Kidney (tissue), 14 donors: ENCODE data around the gene OR10K2. TPM values are rescaled to one million over a fixed set of nuclear protein-coding genes. Genes with fewer than 3 reads are reported as not detected.

Experiments used
- DNase-seq, 5 donors: peaks; one replicate each; pipeline ENCODE4 v3.0.0-alpha.2; 2013 to 2020
- FAIRE-seq: peaks from 2 replicates; lab custom pipeline; 2012; peaks lifted over from hg19 to GRCh38; lab: Jason Lieb, UNC
- H3K27ac ChIP-seq, 2 donors: one replicate each; pipeline ENCODE4 v1.7.0; 2013; ENCODE audit warnings: low read depth in 2 of 2, low read length in 2 of 2, inconsistent platforms in 1 of 2
- H3K27me3 ChIP-seq: one replicate; pipeline ENCODE4 v1.7.1; 2013; ENCODE audit warnings: low read length, inconsistent platforms; ENCODE audit not compliant: control insufficient read depth, insufficient read depth
- H3K36me3 ChIP-seq, 3 donors: one replicate each; pipeline versions ENCODE4 v1.7.0 to v1.7.1; 2013; ENCODE audit warnings: low read length in 3 of 3, control low read depth in 1 of 3, inconsistent platforms in 1 of 3; ENCODE audit not compliant: insufficient read depth in 3 of 3, control insufficient read depth in 2 of 3
- H3K4me1 ChIP-seq, 3 donors: one replicate each; pipeline versions ENCODE4 v1.7.0 to v1.7.1; 2013; ENCODE audit warnings: low read length in 3 of 3, inconsistent platforms in 1 of 3, low read depth in 1 of 3; ENCODE audit not compliant: control insufficient read depth in 2 of 3, insufficient read depth in 2 of 3
- H3K4me3 ChIP-seq, 3 donors: one replicate each; pipeline versions ENCODE4 v1.7.0 to v1.8.1; 2013; ENCODE audit warnings: low read length in 3 of 3, control low read depth in 1 of 3, inconsistent platforms in 1 of 3
- H3K9ac ChIP-seq, 3 donors: one replicate each; pipeline versions ENCODE4 v1.7.0 to v1.7.1; 2013; ENCODE audit warnings: low read length in 3 of 3, control low read depth in 1 of 3, inconsistent platforms in 1 of 3
- H3K9me3 ChIP-seq, 3 donors: one replicate each; pipeline versions ENCODE4 v1.7.0 to v1.7.1; 2013; ENCODE audit warnings: low read length in 3 of 3, control low read depth in 1 of 3, inconsistent platforms in 1 of 3; ENCODE audit not compliant: control insufficient read depth in 2 of 3, insufficient read depth in 1 of 3
- intact Hi-C: fragments of 100-400 bp; cut with DNase I; formaldehyde crosslinking; loops from one replicate; pipeline ENCODE4 v1.11.1; 2022
- polyA plus RNA-seq: library from polyadenylated mRNA; stranded (reverse); fragments of 350-450 nt; fragmentation: Illumina TruSeq; extraction: RNeasy Lipid Tissue Mini Kit (QIAGEN cat#74804); gene quantifications from one replicate; pipeline ENCODE4 v1.2.3, GENCODE V29; 2014; ENCODE audit warnings: low read depth, low replicate concordance; ENCODE audit not compliant: insufficient read depth
- total RNA-seq: library from RNA; stranded (reverse); fragmentation: NEBNext Ultra II Directional; extraction: Animal tissue kit (Norgen Biotek cat#: 25700); gene quantifications from one replicate; pipeline ENCODE4 v1.2.1, GENCODE V29; 2021
- TF ChIP-seq, protein P1 (sequence below): IDR thresholded peaks from 3 replicates; pipeline ENCODE4 v1.5.1; 2012; ENCODE audit warnings: mild to moderate bottlenecking, moderate library complexity, borderline replicate concordance; ENCODE audit not compliant: insufficient read depth; ENCODE audit errors: extremely low read depth
- donor health status: control.
- donor health status: control.
- donor health status: control.
- donor health status: control.
- donor health status: control.
- donor health status: DM: yes; HTN: yes; CAD: no.
- donor health status: Normal renal cell carcinoma (clear cell type).

OR10K2 gene
- total and polyA plus RNA-seq, 2 donors from 2014 or later = not detected

DNA sequence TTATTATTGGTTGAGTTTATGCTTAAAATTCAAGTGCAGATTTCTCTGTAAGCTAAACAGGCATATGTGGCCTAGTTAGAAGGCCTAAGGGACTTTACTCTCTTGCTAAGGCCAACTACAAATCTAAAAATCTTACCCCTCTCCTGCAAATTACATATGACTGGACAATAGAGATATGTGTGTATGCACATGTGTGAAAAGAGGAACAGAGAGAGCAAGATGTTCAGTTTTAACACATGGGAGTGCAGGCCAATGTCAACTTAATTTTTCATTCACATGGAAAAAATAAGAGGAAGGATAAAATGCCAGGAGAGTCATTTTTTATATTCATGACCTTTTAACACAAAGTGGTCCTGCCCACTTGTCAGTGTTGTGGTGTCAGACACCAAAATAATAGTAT, 8.5 kb downstream of the OR10K2 start:
- Histone ChIP-seq H3K27ac (no peak overlapping the region), H3K9me3 (no peaks in the 10 kb centered on the region), H3K36me3 (no peaks in the 10 kb centered on the region), H3K9ac (no peak overlapping the region), H3K4me1 (no peaks in the 10 kb centered on the region), H3K4me3 (no peak overlapping the region), H3K27me3 (no peaks in the 10 kb centered on the region)
- TF ChIP-seq, protein P1, sequence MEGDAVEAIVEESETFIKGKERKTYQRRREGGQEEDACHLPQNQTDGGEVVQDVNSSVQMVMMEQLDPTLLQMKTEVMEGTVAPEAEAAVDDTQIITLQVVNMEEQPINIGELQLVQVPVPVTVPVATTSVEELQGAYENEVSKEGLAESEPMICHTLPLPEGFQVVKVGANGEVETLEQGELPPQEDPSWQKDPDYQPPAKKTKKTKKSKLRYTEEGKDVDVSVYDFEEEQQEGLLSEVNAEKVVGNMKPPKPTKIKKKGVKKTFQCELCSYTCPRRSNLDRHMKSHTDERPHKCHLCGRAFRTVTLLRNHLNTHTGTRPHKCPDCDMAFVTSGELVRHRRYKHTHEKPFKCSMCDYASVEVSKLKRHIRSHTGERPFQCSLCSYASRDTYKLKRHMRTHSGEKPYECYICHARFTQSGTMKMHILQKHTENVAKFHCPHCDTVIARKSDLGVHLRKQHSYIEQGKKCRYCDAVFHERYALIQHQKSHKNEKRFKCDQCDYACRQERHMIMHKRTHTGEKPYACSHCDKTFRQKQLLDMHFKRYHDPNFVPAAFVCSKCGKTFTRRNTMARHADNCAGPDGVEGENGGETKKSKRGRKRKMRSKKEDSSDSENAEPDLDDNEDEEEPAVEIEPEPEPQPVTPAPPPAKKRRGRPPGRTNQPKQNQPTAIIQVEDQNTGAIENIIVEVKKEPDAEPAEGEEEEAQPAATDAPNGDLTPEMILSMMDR = no peak
- intact Hi-C loops = no loop called here
- FAIRE-seq = no peak
- no peak for DNase-seq

DNA sequence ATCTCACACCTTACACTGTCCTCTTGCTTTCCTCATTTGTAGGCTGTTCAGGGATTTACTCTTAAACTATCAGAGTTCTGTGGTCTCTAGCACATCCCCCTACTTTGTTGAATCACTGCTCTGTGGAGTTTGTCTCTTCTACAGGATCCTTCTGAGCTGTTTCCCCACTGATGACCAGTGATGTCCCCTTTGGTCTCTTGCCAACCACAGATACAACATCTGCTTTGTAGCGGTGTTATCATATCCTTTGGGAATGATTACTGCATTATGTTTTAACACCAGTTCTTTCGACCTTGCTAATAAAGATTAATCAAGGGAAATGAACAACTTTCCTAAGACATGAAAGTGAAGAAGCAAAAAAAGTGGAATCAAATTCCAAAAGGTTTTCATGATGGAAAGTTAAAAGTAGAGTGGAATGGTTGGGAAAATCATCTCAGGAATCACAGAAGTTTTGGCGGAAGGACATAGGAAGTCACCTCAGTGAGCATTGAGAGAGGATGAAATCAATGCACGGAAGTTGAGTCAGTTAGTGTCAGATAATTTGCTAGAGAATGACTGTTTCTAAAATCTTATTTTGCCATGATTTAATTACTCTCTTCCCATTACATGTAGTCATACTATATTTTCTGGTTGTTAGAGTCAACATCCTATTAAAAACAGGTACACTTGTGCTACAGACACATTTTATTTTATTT, 11.2 kb downstream of the OR10K2 start:
- TF ChIP-seq, protein P1 = no peak
- intact Hi-C loops = no loop called here
- H3K4me1 ChIP-seq = no peaks in the 10 kb centered on the region
- H3K9me3 ChIP-seq = no peaks in the 10 kb centered on the region
- H3K36me3 ChIP-seq = no peaks in the 10 kb centered on the region
- no peak overlapping the region for H3K9ac ChIP-seq
- DNase-seq = no peak
- H3K4me3 ChIP-seq = no peak overlapping the region
- no peaks in the 10 kb centered on the region for H3K27me3 ChIP-seq
- FAIRE-seq = no peak
- H3K27ac ChIP-seq = no peak overlapping the region

DNA sequence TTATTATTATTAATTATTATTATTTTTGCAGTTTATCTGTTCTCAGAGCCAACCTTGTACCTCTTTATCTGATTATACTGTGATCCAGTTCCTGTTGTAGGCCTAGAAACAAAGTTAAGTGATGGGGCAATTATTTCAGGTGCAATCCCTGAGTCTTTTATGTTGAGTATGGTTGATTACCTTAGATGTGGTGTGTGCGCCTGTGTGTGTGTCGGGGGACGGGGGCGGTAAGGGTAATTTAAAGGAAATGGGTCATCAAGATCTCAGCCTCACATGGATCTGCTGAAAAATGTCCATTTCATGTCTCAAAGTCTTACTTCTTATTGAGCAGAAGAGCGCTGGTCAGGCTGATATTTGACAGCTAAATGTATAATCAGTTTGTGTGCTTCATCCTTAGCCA, 18.9 kb downstream of the OR10K2 start:
- no peaks in the 10 kb centered on the region for H3K4me1 ChIP-seq
- no peak overlapping the region for H3K9ac ChIP-seq
- TF ChIP-seq, protein P1 = no peak
- no peak overlapping the region for H3K27ac ChIP-seq
- no peak overlapping the region for H3K4me3 ChIP-seq
- DNase-seq = no peak
- H3K9me3 ChIP-seq = no peaks in the 10 kb centered on the region
- H3K27me3 ChIP-seq = no peaks in the 10 kb centered on the region
- intact Hi-C loops = no loop called here
- no peaks in the 10 kb centered on the region for H3K36me3 ChIP-seq
- FAIRE-seq = no peak

DNA sequence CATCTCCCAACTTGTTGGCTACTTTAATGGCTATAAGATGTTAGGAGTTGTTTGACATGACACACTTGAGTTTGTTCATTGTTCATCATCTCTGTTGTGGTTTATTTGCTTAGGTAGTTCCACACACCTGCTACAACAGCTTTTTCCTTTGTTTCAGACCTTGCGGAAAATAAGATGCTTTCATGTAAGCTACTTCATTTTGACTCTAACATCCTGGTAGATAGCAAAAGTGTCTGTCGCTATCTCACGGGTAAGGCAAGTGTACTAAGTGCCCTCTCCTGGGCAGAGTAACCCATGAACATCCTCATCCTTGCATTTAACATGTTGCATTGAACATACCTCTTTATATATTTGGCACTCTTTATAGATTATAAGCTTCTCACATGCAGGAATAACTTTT, 25.2 kb downstream of the OR10K2 start:
- H3K4me1 ChIP-seq = no peaks in the 10 kb centered on the region
- DNase-seq (no peak), FAIRE-seq (no peak)
- no peaks in the 10 kb centered on the region for H3K27me3 ChIP-seq
- no peak overlapping the region for H3K9ac ChIP-seq
- H3K4me3 ChIP-seq = no peak overlapping the region
- TF ChIP-seq, protein P1 = no peak
- intact Hi-C loops = no loop called here
- no peaks in the 10 kb centered on the region for H3K9me3 ChIP-seq
- H3K36me3 ChIP-seq = no peaks in the 10 kb centered on the region
- no peak overlapping the region for H3K27ac ChIP-seq
